GM11168 (cell line): Measurements from ENCODE around the gene ABCA7.

Source experiments
- in situ Hi-C: fragments of 300-500 bp; cut with MboI; formaldehyde crosslinking; loops from one replicate; pipeline ENCODE4 v1.12.0; 2022; ENCODE audit warnings: low sequenced_read_pairs; ENCODE audit not compliant: unreplicated experiment

Gene ABCA7

GRCh38 chr19:1111641-1112267 is 71.8 kb downstream of the ABCA7 start:
- in situ Hi-C loops: loop anchor here (10.0 kb wide), 1 partner anchor 73 kb away; no protein-coding TSS in a partner anchor

- in situ Hi-C loops: loop anchor here (10.0 kb wide), 1 partner anchor 72 kb away; no protein-coding TSS in a partner anchor
These were observed 72.5 kb downstream of the ABCA7 start for GRCh38 chr19:1112268-1113029.

GRCh38 chr19:1113030-1113985 is 73.4 kb downstream of the ABCA7 start:
- in situ Hi-C loops: loop anchor here (10.0 kb wide), 1 partner anchor 71 kb away; no protein-coding TSS in a partner anchor

- in situ Hi-C loops: loop anchor here (10.0 kb wide), 1 partner anchor 71 kb away; no protein-coding TSS in a partner anchor
These were observed 74.1 kb downstream of the ABCA7 start for GRCh38 chr19:1113986-1114483.

GRCh38 chr19:1114728-1115127 is 74.8 kb downstream of the ABCA7 start:
- in situ Hi-C loops: loop anchor here (5.0 to 10.0 kb wide), 2 partner anchors 70 to 88 kb away; no protein-coding TSS in a partner anchor
